SKM-1 (cell line): ENCODE data around the gene SLK.

Experiments used
- DNase-seq: peaks from one replicate; lab custom pipeline; 2025; ENCODE audit not compliant: unreplicated experiment; lab: John Stamatoyannopoulos, UW

The SLK gene

DNA sequence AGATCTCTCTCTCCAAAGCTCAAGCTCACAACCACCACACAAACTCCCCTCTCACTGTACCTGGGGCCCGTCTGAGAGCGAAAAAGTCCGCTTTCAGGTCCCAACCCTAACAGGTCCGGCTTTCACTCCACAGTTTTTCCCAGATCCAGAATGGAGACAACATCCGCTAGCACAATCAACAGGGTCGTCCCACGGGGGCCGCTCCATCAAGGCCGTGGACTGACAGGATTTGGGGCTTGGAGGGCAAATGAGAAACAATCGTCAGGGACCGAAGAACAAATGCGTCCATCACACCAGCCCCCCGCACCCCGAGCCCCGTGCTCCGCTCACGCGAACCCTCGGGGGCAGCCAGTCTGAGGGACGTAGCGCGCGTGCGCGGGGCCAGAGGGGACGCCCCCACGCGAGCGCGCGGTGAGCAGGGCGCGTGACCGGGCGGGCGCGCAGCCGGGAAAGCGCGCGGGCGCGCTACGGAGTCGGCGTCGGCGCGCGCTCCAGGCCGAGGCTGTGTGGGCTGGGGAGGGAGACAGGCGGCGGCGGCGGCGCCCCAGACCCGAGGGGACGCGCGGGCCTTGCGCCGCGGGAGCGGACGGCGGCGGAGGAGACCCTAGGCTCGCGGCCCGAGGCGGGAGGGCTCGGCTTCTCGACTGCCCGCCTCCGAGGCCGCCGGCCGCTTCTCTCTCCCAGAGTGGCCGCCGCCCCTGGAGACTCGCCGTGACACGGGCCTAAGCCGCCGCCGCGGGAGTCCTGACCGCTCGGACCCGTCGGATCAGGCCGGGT is at the start of gene SLK:
Gene SLK, plus strand, starts transcription at position 470 of the 777 bp plus-strand sequence. CDS start 606 bp downstream, outside the sequence.
- peak; percentile 57 for DNase-seq

DNA sequence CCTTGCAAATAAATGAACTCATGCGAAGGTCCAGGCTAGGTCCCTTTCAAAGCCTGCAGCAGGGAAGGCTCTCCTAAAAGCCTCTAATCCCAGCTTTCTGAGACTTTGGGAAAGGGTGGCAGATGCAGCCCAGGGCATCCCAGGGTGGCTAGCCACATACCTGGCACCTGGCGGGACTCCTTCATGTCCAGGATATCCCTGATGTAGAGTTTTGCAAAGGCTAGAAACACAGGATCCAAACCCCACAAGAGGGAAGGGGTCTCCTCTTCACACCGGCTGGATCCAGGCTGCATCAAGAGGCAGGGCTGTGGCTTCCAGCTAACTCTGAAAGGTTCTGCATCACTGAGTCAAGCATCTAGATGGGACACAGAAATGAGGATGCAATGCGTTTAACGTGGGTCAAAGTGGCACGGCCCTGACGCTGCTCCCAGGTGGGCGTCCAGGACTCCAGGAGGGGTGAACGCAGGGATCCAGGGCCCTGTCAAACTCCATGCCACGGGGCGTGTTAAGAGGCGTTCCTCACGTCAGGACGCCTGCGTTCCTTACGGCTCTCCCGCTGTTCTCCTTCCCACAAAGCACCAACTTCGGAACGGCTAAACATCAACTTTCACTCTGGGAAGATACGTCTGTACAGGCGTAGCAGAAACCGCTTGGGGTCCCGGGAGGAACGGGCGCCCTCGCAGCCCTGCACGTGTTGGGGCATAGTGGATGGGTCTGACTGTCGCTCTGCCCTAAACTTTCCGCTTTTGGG is 49.5 kb upstream of the SLK start:
- DNase-seq: peak; percentile 35

DNA sequence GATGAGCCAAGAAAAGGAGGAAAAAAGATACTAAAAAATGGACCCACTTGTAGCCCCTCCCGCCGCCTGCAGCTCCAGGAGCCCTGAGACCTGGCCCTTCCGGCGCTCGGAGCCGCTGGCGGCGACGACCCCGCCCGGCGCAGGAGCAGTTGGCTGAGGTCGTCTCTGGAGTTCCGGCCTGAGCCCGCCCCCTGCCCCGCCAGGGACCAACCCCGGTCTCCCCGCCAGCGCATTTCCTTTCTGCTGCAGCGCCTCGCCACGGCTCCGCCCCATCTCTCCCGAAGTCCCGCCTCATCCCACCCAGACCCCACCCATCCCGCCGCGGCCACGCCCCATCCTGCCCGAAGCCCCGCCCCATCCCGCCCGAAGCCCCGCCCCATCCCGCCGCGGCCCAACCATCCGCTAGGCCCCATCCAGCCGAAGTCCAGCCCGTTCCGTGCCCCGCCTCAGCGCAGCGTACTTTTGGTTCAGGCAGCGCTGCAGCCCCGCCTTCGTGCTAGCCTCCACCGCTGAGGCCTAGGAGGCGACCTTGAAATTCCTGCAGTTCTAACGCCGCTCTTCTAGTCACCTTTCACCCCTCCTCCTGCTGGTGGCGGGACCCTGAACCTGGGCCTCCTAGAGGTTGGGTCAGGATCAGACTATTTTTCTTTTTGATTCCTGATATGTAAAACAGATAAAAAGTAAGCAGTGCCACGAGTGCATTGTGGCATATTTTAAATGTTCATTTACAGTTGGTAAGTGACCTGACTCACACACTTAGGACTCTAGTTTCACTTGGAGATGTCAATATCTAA is 48.7 kb upstream of the SLK start, which contains the start of gene STN1:
Gene STN1, minus strand, starts transcription at position 132 of the 794 bp plus-strand sequence. CDS start 590 bp downstream, outside the sequence.
- peak; percentile 91 for DNase-seq

DNA sequence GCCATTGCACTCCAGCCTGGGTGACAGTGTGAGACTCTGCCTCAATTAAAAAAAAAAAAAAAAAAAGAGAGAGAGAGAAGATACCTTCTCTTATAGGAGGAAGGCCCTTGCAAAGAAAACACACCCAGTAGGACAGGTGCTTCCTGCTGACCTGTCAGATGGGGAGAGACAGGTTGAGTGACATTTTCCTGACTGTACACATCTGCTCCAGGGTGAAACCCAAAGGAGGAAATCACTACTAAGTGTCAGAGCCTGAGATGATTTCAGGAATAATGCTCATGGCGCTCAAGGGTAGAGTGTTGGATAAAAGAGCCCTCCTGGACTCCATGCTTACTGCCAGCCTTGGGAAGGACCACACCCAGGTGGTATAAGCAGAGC is 47.3 kb upstream of the SLK start:
- no peak for DNase-seq

DNA sequence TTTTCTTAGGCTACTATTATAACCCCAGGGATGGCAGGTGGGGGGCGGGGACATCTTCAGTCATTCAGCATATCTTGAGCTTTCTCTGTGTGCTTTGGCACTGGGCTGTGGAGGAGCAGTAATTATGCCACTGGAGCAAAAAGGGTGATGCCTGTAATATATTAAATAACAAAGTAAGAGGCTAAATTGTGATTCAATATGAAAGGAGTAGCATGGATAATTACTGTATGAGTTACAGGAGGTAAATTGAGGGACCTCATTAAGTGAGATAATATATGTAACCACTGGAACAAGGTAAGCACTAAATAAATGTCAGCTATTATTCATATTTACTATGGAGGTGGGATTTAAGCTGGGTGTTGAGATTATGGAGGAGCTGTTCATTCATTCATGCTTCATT is 45.7 kb upstream of the SLK start:
- DNase-seq: no peak

DNA sequence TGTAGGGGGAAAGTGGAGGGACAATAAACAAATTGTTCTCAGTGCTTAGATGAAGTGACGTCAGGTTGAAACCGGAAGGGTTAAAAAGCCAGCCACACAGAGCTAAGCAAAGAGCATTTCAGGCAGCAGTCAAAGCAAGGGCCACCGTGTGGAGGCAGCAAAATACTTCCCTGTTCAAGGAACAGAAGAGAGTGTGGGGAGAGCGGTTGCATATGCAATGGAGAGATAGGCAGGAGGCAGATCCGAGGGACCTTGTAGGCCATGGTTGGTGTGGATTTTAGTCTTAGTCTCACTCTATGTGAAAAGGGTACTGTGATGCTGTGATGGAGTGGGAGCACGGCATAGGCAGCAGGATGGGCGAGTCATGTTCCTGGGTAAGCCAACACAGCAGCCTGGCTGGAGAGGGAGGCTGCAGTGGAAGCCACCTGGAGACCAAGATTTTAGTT is 45.2 kb upstream of the SLK start:
- no peak for DNase-seq

DNA sequence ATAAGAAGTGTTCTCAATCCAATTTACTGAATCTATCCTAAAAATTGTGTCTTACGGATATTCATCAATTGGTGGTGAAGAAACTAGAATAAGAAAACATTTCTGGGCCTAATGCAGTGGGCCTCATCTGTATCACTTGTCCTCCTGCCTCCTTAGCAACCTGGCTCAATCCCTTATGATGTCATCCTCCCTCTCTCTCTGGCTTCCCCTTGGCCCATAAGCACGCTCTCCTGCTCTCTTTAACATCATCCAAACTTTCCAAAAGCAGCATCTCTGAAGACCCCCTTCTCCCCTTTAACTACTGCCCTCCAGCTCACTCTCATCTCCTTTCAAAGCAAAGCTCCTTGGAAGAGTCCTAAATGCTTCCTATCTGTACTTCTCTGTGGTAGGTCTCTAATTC is 44.3 kb upstream of the SLK start:
- DNase-seq: no peak

DNA sequence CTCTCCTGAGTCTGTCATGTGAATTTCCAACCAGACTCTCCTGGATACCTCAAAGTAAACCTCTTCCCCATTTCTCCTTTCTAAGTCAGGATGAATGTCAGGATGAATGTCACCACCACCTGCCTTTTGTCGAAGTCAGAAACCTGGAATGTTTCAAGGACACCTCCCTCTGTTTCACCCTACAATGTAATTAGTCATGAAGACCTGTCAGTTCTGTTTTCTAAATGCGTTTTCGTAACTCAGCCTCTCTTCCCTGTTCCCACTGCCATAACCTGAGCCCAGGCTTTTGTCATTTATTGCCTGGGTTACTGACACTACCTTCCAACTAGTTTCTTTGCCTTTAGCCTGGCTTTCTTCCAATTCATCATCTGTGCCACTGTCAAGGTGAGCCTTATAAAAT is 43.4 kb upstream of the SLK start:
- no peak for DNase-seq

DNA sequence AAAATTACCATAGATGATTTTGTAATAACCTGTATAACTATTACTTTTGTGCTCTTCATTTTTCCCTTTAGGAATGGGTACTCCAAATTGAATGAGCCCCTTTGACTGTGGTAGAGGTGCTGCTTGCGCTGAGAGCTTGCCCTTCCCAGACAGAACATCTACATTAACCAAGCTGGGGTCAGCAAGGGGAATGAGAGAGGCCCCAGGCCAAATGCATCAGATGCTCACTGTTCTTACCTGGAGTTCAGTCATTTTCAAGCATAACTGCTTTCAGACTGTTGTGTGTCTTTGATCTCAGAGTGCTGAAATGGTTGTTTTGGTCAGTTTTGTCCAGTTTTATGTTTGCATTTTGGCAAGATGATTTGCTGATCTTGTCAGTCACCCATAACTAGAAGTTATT is 41.3 kb upstream of the SLK start:
- no peak for DNase-seq

DNA sequence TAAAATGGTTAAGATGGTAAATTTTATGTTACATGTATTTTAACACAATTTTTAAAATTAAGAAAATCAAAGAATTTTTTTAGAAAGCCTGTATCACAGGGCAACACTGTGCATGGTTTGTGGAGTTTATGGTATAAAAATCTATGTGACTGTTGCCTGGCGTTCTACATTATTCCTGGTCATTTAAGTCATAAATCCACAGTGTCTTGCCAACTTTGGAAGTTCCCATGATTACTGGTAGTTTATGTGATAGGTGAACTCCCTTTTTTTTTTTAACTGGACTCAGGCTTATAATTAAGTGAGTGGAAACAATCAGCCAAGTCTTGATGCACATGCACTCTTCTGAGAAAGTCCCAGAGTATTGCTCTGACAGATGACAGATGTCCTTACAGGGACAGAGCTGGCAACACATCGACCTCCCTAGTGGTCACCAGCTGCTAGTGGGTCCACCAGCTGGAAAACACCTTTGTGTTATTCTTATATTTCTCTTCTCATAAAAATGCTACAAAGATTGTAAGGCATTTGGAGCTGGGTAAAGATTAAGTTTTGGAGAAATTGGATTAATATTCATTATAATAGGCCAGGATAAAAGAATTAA is 40.1 kb upstream of the SLK start:
- DNase-seq: no peak

DNA sequence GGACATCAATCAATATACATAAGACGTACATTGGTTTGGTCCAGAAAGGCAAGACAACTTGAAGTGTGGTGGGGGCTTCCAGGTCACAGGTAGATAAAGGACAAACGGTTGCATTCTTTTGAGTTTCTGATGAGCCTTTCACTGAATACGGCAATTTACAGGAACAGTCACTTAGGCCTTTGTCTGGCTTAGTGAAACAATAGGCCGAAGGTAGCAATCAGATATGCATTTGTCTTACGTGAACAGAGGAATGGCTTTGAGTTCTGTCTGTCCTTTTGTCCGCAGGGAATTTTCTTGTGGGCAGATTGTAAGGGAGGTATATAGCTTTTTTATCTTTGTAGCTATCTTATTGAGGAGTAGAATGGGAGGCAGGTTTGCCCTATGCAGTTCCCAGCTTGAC is 38.2 kb upstream of the SLK start:
- DNase-seq: no peak

DNA sequence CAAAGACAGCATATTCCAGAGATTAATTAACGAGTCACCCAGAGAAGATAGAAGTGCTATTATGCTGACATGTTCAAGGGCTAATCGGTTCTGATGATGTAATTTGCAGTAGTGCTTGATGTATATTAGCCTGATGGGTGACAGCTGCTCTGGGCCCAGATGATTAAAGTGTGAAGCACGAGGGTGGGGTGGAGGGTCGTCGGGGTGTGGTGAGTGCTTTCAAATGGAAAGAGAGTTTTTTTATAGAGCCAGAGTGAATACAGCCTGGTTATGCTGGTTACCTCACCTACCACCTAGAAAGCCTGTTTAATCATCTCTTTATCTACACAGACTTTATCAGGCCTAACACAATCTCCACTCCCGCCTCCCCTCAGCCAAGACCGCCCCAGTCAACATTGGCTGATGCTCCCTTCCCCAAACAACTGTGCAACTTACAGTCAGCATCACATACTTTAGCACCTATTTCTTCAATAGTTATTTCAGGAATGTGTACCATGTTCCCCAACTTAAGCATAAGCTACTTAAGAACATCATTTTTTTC is 37.5 kb upstream of the SLK start:
- DNase-seq: no peak

DNA sequence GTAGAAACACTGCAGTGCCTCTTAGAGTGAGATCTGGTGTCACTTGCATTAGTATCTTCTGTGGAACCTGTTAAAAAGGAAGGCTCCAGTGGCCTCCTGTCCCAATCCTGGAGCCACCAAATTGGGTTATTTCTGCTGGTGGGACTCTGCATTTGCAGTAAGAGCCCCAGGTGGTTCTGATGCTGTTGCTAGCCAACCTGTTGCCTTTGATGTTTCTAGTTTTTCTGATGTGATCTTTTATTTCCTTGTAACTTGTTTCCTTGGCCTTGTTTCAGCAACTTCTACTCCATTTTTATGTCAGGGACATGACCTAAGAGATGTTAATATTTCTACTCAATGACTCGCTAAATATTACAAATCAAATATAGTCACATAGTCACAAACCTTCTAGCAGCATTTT is 36.5 kb upstream of the SLK start:
- DNase-seq: no peak

DNA sequence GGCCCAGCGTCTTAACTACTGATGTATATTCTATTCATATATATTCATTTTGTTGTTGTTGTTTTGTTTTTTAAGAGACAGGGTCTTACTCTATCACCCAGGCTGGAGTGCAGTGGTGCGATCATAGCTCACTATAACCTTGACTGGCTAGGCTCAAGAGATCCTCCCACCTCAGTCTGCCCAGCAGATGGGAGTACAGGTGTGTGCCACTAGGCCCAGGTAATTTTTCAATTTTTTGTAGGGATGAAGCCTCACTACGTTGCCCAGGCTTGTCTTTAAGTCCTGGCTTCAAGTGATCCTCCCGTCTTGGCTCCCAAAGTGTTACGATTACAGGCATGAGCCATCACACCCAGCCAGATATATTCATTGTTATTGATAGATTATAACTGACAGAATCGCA is 36.1 kb upstream of the SLK start:
- DNase-seq: no peak

DNA sequence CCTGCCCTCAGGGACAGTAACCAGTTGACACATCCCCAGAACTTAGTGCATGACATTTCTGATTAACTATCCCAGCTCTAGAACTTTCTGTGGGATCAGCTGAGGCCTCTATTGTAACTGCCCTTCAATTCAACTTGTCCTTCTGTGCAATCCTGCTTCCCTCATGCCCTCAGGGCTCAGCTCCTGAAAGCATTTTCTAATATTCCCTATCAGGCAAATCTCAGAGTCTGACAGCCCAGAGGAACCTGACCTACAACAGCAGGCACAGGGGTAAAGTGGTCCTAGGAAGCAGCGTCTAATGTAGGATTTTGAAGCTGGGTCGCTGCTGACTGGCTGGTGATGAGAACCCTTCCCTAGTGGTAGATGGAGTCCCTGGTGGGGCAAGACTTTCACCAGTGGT is 35.3 kb upstream of the SLK start:
- no peak for DNase-seq

DNA sequence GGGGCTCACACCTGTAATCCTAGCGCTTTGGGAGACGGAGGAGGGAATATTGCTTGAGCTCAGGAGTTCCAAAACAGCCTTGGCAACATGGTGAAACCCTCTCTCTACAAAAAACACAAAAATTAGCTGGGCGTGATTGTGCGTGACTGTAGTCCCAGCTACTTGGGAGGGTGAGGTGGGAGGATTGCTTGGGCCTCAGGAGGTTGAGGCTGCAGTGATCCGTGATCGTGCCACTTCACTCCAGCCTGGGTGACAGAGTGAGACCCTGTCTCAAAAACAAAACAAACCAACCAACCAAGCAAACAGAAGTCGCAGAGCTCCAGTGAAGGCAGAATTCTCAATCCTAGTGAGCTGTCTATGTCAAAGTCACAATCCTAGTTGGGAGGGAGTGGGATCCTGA is 34.7 kb upstream of the SLK start:
- DNase-seq: no peak

DNA sequence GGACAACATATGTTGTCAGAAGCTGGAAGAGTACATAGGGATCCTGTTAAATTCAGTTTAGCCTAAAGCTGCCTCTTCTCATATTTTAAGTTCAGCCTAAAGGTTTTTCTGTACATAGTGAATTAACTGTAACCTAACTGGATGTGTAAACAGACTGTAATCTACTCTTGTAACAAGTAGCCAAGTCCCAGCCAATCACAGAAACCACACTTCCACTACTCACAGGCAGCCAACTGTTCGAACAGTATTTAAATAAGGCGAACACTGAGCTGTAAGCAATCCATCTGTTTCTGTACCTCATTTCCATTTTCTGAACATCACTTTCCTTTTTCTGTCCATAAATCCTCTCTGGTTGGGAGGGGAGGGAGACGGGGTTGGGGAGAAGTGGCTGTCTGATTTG is 34.0 kb upstream of the SLK start:
- DNase-seq: no peak

DNA sequence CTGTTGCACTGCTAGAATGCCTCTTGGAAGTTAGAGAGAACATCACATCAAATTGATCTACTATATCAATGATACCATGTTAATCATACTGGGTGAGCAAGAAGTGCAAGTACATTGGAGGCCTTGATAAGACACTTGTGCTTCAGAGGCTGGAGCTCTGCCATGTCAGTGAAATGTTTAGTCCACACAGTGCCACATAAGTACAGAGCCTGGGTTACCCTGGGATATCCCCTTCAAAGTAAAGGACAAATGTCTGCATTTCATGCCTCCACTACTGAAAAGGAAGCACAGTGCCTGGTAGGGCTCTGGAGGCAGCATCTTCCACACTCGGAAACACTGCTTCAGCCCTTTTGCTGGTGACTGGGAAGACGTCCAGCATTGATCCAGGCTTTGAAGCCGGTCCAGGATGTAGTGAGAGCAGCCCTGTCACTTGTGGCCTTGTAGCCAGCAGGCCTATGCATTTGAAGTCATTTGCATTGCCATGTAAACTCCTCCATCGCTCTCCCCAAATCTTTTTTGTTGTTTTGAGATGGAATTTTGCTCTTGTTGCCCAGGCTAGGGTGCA is 33.3 kb upstream of the SLK start:
- DNase-seq: no peak

DNA sequence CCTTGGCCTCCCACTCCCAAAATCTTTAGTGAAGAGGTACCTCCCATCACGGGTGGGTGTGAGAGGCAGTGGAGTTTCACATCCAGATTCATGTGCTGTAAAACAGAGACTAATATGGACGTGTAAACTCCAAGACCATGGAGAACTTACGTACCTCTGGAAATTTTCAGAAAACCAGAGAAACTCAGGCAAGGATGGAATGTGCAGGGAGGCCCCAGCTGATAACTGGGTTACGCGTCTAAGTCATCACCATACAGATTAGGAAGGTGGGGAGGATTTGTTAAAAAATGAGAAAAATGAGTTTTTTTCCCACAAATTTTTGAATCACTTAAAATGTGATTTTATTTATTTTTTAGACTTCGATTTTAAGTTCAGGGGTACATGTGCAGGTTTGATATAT is 32.6 kb upstream of the SLK start:
- no peak for DNase-seq

DNA sequence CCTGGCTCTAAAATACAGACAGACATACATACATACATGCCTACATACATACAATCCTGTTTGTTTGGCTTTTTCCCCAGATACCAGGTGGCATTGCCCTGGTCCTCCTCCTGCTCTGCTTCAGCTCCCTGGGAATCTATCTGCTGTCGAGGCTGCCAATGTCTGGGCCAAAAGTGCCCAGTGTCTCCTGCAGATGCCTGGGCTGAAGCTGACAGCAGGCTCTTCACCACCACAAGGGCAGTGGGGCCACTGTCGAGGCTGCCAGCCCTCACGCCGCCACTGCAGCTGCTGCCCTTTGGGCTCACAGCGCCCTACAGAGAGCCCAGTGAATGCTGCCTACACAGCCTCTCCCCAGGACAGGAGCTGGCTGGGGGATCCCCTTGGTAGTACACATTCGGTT is 30.9 kb upstream of the SLK start:
- no peak for DNase-seq

DNA sequence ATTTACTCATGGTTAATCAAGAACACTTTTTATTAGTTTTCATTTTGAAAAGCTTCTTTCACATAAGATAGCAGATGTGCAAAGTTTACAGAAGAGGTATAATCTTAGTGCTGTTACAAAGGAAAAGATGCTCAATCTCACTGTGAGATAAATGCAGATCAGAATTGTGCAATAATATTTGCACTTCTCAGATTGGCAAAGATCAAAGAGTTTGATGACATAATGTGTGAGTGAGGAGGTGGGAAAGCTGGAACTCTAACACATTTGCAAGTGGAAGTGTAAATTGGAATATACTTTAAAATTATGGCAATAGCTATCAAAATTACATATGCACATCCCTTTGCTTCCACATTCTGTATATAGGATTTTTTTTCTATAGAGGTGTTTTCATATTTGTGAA is 27.4 kb upstream of the SLK start:
- DNase-seq: no peak
